NCI-H2107 treated with DMSO at 0.1 percent for 48 hours (cell line): Measurements from ENCODE around the gene C19orf38.
"Not testable (repeated sequence)": the region's sequence is repeated elsewhere in the genome, so short reads cannot be mapped to it uniquely, and the experiment has no call there.

ENCODE experiments used
- DNase-seq: peaks from one replicate; lab custom pipeline; 2025; ENCODE audit not compliant: unreplicated experiment; lab: John Stamatoyannopoulos, UW

Gene C19orf38

DNA sequence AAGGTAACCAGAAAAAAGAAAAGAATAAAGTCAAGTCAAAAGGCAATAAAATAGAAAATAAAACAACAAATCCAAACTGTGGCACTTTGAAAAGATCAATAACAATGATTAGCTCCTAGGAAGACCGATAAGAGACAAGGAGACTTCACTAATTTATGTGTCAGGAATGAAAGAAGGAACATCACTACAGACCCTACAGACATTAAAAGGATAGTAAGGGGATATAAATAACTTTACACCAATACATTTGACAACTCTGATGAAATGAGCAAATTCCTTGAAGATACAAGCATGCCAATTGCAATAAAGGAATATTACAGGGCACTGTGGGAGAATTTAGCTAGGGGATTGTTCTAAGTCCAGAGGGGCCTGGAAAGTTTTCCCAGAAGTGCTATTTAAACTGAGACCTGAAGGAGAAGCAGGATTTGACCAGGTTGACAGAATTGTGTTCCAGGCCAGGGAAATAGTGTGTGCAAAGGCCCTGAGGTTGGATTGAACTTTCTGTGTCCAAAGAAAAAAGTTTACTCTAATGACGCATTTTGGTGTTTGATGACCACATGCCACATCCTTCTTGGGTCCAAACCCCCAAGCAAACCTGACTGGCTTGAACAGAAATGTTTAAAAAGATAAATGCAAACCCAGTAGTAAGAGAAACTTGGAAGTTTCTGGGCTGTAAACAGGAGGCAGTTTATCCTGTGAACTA is 1.6 kb upstream of the C19orf38 start:
- DNase-seq = no peak

GRCh38 chr19:10850631-10851030 is 2.4 kb downstream of the C19orf38 start:
- DNase-seq = no peak

DNA sequence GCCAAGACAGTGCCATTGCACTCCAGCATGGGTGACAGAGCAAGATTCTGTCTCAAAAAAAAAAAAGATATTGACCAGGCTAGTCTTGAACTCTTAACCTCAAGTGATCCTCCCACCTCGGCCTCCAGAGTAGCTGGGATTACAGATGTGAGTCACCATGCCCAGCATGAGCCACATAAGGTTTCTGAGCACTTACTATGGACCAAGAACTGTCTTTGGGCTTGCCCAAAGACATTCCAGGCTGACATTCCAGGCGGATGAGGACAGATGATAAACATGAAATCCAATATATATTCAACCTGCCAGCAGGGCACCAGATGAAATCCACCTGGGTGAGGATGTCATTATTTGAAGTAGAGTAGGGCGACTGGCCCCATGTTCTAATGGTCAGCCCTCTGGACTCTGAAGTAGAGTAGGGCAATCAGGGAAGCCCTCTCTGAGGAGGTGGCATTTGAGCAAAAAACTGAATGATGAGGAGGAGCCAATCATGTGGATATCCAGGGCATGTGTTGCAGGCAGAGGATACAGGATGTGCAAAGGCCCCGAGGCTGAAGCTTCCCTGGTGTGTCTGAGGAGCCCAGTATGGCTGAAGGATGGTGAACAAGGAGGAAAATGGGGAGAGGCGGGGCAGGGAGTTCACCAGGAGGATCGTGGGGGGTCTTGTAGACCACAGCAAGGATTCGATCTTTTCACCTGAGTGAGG is 4.0 kb downstream of the C19orf38 start:
- DNase-seq = no peak

- DNase-seq = no peak
Observed at GRCh38 chr19:10852941-10853340, 4.7 kb downstream of the C19orf38 start.

GRCh38 chr19:10854350-10855089 is 6.3 kb downstream of the C19orf38 start:
- no peak for DNase-seq

- DNase-seq = no peak
Observed at GRCh38 chr19:10855879-10856522, 7.8 kb downstream of the C19orf38 start.

- not testable (repeated sequence) for DNase-seq
Observed at GRCh38 chr19:10856899-10857298, 8.7 kb downstream of the C19orf38 start.

- DNase-seq = no peak
Observed at GRCh38 chr19:10858204-10858828, 10.1 kb downstream of the C19orf38 start.

GRCh38 chr19:10861103-10861651 is 13.0 kb downstream of the C19orf38 start:
- no peak for DNase-seq

DNA sequence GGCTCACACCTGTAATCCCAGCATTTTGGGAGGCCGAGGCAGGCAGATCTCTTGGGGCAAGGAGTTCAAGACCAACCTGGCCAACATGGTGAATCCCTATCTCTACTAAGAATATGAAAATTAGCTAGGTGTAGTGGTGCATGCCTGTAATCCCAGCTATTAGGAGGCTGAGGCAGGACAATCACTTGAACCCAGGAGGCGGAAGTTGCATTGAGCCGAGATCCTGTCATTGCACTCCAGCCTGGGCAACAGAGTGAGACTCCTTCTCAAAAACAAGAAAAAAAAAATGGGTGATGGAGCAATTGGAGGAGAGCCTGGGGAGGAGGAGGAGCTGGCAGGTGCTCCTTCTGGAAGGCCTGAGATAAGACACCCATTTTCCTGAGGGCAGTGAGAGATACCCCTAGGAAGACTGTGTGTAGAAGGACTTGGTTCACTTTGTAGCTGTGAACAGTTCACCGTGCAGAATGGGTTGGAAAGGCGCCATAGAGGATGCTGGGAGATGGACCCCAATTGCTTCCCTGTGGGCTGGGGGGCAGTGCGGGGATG is 14.4 kb downstream of the C19orf38 start:
- no peak for DNase-seq

DNA sequence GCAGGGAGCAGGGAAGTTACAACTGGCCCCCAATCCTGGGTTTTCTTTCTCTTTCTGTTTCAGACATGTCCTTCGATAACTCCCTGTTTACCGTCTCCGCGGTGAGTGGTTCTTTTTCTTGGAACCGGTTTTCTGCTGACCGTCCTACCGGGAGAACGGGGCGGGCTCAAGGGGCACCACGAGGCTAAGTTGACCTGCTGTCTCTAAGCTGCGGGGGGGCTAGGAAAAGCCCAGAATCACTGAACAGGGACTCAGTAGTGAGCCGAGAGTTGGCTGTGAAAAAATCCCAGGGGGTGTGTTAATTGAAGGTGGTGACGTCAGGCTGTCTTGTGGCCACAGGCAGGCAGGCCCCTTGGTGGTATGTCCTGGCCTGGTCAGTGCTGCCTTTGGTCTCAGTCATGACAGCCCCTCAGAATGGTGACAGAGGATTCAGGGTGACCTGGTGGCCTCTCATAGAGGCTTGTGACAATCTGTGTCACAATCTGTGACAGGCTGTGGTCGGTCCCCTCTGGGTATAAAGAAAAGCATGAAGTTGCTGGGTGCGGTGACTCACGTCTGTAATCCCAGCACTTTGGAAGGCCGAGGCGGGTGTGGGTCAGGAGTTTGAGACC is 15.0 kb downstream of the C19orf38 start:
- DNase-seq = no peak

DNA sequence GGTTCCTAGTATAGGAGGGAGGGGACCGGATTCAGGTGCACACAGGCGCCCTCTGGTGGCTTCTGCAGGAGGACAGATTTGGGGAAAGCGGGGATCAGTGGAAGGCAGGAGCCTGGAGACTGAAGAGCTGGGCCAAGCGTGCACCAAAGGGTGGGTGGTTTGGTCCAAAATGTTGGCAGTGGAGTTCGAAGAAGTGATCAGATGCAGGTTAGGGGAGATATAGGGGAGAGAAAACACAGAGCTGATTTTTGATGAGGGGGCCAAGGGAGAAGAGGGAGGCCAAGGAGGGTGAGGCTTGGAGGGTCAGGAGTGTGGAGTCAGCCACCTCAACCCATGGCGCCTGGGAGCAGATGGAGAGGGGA is 16.3 kb downstream of the C19orf38 start:
- peak; percentile 61 for DNase-seq

DNA sequence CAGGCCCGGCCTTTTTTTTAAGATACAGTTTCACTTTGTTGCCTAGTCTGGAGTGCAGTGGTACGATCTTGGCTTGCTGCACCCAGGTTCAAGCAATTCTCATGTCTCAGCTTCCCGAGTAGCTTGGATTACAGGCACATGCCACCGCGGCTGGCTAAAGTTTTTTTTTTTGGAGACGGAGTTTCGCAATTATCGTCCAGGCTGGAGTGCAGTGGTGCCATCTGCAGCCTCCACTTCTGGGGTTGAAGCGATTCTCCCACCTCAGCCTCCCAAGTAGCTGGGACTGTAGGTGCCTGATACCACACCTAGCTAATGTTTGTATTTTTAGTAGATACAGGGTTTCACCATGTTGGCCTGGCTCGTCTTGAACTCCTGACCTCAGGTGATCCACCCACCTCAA is 18.3 kb downstream of the C19orf38 start:
- DNase-seq = no peak

GRCh38 chr19:10868872-10869547 is 20.8 kb downstream of the C19orf38 start:
- DNase-seq = no peak

DNA sequence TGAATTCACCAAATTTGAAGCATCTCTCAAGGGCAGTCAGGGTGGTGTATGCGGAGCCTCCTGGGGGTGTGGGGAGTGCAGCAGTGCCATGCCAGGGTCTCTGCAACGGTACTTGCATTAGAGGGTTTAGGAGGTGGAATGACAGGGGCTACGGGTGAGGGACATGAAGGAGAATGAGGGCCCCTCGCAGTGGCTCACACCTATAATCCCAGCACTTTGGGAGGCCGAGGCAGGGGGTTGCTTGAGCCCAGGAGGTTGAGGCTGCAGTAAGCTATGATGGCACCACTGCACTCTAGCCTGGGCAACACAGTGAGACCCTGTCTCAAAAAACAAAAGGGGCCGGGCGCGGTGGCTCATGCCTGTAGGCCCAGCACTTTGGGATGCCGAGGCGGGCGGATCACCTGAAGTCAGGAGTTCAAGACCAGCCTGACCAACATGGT is 21.7 kb downstream of the C19orf38 start:
- not testable (repeated sequence) for DNase-seq

- DNase-seq = no peak
Observed at GRCh38 chr19:10870501-10870954, 22.3 kb downstream of the C19orf38 start.

DNA sequence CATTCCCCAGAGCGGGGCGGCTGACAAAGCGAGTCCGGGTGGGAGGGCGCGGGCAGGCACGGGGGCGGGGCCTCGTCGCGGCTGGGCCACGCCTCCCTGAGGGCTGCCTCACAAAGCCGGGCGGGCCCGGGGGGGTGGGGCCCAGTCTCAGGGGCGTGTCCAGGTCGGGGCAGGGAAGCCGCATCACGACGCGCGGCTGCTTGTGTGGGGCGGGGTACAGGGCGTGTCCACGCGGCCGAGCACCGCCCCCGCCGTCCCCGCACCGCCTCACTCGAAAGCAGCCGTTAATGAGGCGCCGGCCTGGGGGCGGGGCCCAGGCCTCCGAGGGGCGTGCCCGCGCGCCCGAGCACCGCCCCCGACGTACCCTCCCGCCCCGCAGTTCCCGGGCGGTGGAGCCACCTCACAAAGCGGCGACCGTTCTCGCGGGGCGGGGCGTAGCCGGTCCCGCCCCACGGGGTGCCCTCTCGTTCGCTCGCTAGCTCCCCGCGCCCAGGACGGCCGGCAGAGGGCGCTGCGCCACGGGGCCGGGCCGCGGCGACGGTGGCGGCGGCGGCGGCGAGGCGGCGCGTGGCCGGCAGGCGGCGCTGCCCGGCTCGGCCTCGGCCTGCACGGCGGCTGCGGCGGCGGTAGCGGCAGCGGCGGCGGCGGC is 22.9 kb downstream of the C19orf38 start, which contains the start of gene CARM1:
Gene CARM1, plus strand, starts transcription at position 599 of the 649 bp plus-strand sequence. CDS start 150 bp downstream, outside the sequence.
- peak; percentile 91 for DNase-seq

- DNase-seq = no peak
Observed at GRCh38 chr19:10871711-10872545, 23.7 kb downstream of the C19orf38 start.
